Parathyroid adenoma (tissue), 2 donors: ENCODE data around the gene MEX3A.
"Not testable (repeated sequence)": the region's sequence is repeated elsewhere in the genome, so short reads cannot be mapped to it uniquely, and the experiment has no call there.

ENCODE experiments used
- H2AFZ ChIP-seq: fragments of 300-600 bp; sonication (generic); one replicate; pipeline ENCODE4 v1.7.0; 2017; ENCODE audit warnings: antibody characterized with exemption, mild to moderate bottlenecking
- H3K27ac ChIP-seq: fragments of 300-600 bp; sonication (generic); one replicate; pipeline ENCODE4 v1.7.0; 2017
- H3K27me3 ChIP-seq: fragments of 300-600 bp; sonication (generic); one replicate; pipeline ENCODE4 v1.7.0; 2017; ENCODE audit warnings: low read length; ENCODE audit not compliant: control insufficient read depth, insufficient read depth
- H3K36me3 ChIP-seq: fragments of 300-600 bp; sonication (generic); one replicate; pipeline ENCODE4 v1.7.0; 2017; ENCODE audit warnings: low read length; ENCODE audit not compliant: control insufficient read depth, insufficient read depth
- H3K4me1 ChIP-seq: fragments of 300-600 bp; sonication (generic); one replicate; pipeline ENCODE4 v1.7.0; 2017; ENCODE audit warnings: control low read depth
- H3K4me2 ChIP-seq: fragments of 300-600 bp; sonication (generic); one replicate; pipeline ENCODE4 v1.7.0; 2017; ENCODE audit warnings: low read length
- H3K4me3 ChIP-seq: fragments of 300-600 bp; sonication (generic); one replicate; pipeline ENCODE4 v1.7.0; 2017; ENCODE audit warnings: low read depth, low read length
- H3K79me2 ChIP-seq: fragments of 300-600 bp; sonication (generic); one replicate; pipeline ENCODE4 v1.7.0; 2017; ENCODE audit warnings: control low read depth
- H3K9ac ChIP-seq: fragments of 300-600 bp; sonication (generic); one replicate; pipeline ENCODE4 v1.7.0; 2017; ENCODE audit warnings: mild to moderate bottlenecking
- H3K9me3 ChIP-seq: fragments of 300-600 bp; sonication (generic); one replicate; pipeline ENCODE4 v1.7.0; 2017; ENCODE audit warnings: low read length; ENCODE audit not compliant: control insufficient read depth
- TF ChIP-seq, protein P1 (sequence below): fragments of 300-600 bp; sonication (generic); IDR thresholded peaks from one replicate; pipeline ENCODE4 v1.7.0; 2017; ENCODE audit warnings: antibody characterized with exemption, mild to moderate bottlenecking
- donor health status: primary hyperparathyroidism.

Gene MEX3A

DNA sequence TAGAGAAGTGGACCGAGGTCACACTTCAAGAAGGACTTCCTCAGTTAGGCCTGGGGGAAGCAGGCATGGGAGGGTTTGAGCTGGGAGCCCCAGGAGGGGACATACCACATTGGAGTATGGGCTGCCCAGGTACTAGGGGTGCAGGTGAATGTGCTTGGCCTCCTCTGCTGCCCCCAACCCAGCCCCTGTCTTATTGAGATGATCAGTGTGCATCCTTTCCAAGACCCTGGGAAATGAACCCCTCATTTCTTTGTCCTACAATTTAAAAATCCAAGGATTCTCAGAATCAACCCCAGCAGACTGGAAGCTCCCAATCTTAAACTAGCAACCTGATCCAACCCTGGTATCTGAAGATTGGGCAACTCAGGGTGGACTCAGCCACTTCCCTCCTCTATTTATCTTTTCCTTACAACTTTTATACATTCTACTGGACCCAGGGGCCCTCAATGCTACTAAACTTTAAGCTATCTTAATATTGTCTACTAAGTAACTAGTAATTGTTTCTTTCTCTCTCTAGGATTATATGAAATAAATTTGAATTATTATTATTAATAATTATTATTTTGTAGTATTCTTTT is 9.1 kb downstream of the MEX3A start:
- Histone ChIP-seq H3K9ac (no peak overlapping the region), H3K4me3 (no peak overlapping the region), H3K36me3 (no peaks in the 10 kb centered on the region), H3K79me2 (no peaks in the 10 kb centered on the region), H3K4me2 (no peak overlapping the region), H3K27me3 (no peaks in the 10 kb centered on the region), H3K9me3 (no peaks in the 10 kb centered on the region), H2AFZ (no peak overlapping the region), H3K27ac (no peak overlapping the region), H3K4me1 (no peaks in the 10 kb centered on the region)
- TF ChIP-seq, protein P1, sequence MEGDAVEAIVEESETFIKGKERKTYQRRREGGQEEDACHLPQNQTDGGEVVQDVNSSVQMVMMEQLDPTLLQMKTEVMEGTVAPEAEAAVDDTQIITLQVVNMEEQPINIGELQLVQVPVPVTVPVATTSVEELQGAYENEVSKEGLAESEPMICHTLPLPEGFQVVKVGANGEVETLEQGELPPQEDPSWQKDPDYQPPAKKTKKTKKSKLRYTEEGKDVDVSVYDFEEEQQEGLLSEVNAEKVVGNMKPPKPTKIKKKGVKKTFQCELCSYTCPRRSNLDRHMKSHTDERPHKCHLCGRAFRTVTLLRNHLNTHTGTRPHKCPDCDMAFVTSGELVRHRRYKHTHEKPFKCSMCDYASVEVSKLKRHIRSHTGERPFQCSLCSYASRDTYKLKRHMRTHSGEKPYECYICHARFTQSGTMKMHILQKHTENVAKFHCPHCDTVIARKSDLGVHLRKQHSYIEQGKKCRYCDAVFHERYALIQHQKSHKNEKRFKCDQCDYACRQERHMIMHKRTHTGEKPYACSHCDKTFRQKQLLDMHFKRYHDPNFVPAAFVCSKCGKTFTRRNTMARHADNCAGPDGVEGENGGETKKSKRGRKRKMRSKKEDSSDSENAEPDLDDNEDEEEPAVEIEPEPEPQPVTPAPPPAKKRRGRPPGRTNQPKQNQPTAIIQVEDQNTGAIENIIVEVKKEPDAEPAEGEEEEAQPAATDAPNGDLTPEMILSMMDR = no peak

DNA sequence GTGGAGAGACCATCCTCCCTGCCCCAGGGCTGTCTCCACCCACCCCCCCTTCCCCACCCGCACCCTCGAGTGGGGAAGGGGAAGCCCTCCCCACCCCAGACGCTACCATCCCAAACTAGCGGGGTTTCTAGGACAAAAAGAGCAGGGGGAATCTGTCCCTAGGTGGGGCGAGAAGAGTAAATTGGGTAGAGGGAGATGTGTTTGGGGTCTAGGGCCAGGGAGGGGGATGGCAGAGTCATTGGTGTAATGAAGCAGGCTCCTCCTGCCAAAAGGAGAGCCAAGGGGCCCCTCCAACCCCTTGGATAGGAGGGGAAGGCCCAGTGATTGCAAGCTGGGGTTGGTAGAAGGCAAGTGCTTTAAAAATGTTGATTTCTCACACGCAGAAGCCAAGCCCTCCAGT is 10.0 kb downstream of the MEX3A start:
- Histone ChIP-seq H3K9ac (no peak overlapping the region), H3K27me3 (no peaks in the 10 kb centered on the region), H3K4me3 (no peak overlapping the region), H3K27ac (no peak overlapping the region), H3K36me3 (no peaks in the 10 kb centered on the region), H3K79me2 (no peaks in the 10 kb centered on the region), H3K4me1 (no peaks in the 10 kb centered on the region), H3K9me3 (no peaks in the 10 kb centered on the region), H3K4me2 (no peak overlapping the region), H2AFZ (no peak overlapping the region)
- TF ChIP-seq, protein P1 = no peak

- H3K9me3 ChIP-seq, H3K27me3 ChIP-seq, H3K79me2 ChIP-seq, H3K9ac ChIP-seq, H3K36me3 ChIP-seq, H3K4me2 ChIP-seq, H2AFZ ChIP-seq, H3K4me3 ChIP-seq, H3K4me1 ChIP-seq, H3K27ac ChIP-seq: not testable (repeated sequence)
Measured at GRCh38 chr1:156071332-156071816, 10.9 kb downstream of the MEX3A start.

DNA sequence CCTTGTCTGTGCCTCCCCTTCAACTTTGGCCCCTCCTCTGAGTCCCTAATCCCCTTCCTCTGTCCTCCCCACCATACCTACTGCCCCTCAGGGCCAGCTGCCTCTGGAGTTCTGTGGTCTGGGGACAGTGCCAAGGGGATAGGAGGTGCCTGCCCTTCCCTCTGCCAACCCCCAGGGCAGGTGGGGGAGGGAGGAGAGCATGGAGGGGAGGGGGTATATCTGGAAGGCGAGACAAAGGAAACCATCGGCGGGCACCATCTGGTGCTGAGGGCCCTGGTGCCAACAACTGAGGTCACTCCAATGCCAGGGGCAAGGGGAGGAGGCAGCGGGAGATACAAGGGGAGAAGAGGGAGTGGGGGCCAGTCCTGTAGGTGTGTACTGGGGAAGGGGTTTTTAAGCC is 11.7 kb downstream of the MEX3A start:
- no peak overlapping the region for H3K4me3 ChIP-seq
- H3K27me3 ChIP-seq = no peaks in the 10 kb centered on the region
- H3K4me2 ChIP-seq = no peak overlapping the region
- TF ChIP-seq, protein P1 = no peak
- H2AFZ ChIP-seq = no peak overlapping the region
- no peak overlapping the region for H3K27ac ChIP-seq
- H3K9ac ChIP-seq = no peak overlapping the region
- no peaks in the 10 kb centered on the region for H3K9me3 ChIP-seq
- no peaks in the 10 kb centered on the region for H3K79me2 ChIP-seq
- no peaks in the 10 kb centered on the region for H3K4me1 ChIP-seq
- H3K36me3 ChIP-seq = no peaks in the 10 kb centered on the region

- H3K27ac ChIP-seq = no peak overlapping the region
- H3K79me2 ChIP-seq = no peaks in the 10 kb centered on the region
- no peaks in the 10 kb centered on the region for H3K36me3 ChIP-seq
- no peak overlapping the region for H3K4me3 ChIP-seq
- no peaks in the 10 kb centered on the region for H3K9me3 ChIP-seq
- no peak overlapping the region for H2AFZ ChIP-seq
- TF ChIP-seq, protein P1 = no peak
- no peaks in the 10 kb centered on the region for H3K27me3 ChIP-seq
- no peak overlapping the region for H3K4me2 ChIP-seq
- H3K9ac ChIP-seq = no peak overlapping the region
- H3K4me1 ChIP-seq = no peaks in the 10 kb centered on the region
Measured at GRCh38 chr1:156069490-156070455, 12.5 kb downstream of the MEX3A start.
